ENCODE results near the gene TAMM41. TPM values are rescaled to one million over a fixed set of nuclear protein-coding genes. Genes with fewer than 3 reads are reported as not detected.

The TAMM41 gene
- total RNA-seq, 1 donor from 2014 or later: 13.9 TPM

DNA sequence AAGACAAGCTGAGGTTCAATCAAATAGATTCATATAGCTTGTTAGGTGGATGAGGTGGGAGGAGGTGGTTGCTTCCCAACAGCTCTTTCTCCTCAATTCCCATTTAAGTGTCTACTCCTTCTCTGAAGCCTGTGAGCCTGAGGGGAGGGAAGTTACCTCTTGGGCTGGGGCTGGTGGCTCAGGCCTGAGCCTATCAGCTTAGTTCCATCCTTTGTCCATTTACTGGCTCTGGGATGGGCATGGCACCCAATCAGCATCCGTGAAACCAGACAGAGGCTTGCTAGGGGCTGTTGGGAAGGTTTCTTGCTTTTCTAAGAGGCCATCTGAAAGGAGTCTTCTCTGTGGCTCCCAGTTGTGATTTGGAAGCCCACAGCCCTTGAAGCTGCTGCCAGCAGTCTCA is 57.3 kb downstream of the TAMM41 start:
- no peak for FAIRE-seq
- Mint-ChIP-seq H3K9me3 (ENCODE audit: unreplicated experiment) (peaks cover 2% of the 10 kb centered on the region), H3K27me3 (ENCODE audit: low read depth, unreplicated experiment) (no peaks in the 10 kb centered on the region), H3K4me3 (ENCODE audit: unreplicated experiment) (no peak overlapping the region), H3K36me3 (ENCODE audit: low read depth, unreplicated experiment) (peaks cover 28% of the 10 kb centered on the region), H3K27ac (ENCODE audit: unreplicated experiment) (no peak overlapping the region), H3K4me1 (ENCODE audit: low read depth, unreplicated experiment) (no peaks in the 10 kb centered on the region)
- Histone ChIP-seq H4K20me1 (ENCODE audit: insufficient read depth, low read length) (peaks cover 15% of the 10 kb centered on the region), H3K9me3 (ENCODE audit: insufficient read depth, low read depth, low read length) (no peaks in the 10 kb centered on the region), H3K27ac (ENCODE audit: low read depth, low read length) (no peak overlapping the region), H3K4me3 (ENCODE audit: insufficient read depth, low read depth, low read length) (no peak overlapping the region), H3K36me3 (ENCODE audit: insufficient read depth, low read length) (peaks cover 28% of the 10 kb centered on the region), H3K4me2 (ENCODE audit: low read length) (no peak overlapping the region), H3K79me2 (ENCODE audit: insufficient read depth, low read length) (no peaks in the 10 kb centered on the region), H3K27me3 (ENCODE audit: insufficient read depth, low read length) (no peaks in the 10 kb centered on the region), H3K9ac (ENCODE audit: low read length) (no peak overlapping the region), H2AFZ (ENCODE audit: low read depth, low read length) (no peak overlapping the region), H3K4me1 (ENCODE audit: insufficient read depth, low read length) (no peaks in the 10 kb centered on the region)
- no peak for TF ChIP-seq EZH2 (IDR thresholded peaks at IDR 0.05; ENCODE audit: insufficient read depth, low read length)
- TF ChIP-seq, protein P1, sequence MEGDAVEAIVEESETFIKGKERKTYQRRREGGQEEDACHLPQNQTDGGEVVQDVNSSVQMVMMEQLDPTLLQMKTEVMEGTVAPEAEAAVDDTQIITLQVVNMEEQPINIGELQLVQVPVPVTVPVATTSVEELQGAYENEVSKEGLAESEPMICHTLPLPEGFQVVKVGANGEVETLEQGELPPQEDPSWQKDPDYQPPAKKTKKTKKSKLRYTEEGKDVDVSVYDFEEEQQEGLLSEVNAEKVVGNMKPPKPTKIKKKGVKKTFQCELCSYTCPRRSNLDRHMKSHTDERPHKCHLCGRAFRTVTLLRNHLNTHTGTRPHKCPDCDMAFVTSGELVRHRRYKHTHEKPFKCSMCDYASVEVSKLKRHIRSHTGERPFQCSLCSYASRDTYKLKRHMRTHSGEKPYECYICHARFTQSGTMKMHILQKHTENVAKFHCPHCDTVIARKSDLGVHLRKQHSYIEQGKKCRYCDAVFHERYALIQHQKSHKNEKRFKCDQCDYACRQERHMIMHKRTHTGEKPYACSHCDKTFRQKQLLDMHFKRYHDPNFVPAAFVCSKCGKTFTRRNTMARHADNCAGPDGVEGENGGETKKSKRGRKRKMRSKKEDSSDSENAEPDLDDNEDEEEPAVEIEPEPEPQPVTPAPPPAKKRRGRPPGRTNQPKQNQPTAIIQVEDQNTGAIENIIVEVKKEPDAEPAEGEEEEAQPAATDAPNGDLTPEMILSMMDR (IDR thresholded peaks at IDR 0.05; ENCODE audit: insufficient read depth, low read depth, low read length): no peak
- DNase-seq (ENCODE audit: low read depth): no peak

DNA sequence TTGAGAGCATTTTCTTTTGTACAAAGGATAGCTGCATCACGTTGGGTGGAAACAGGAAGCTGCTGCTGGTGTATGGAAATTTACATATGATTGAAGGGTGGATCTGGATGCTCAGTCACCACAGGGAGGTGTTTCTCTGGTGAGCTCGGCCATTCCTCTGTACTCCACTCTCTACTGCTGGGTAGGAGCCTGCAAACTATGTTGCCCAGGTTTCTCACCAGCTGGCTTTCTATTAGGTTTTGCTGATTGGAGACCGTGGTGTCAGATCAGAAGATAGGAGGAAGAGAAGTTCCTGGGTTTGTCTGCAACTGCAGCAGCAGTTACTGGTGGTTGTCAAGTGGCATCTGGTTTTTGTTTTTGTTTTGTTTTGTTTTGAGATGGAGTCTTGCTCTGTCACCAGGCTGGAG is 61.7 kb downstream of the TAMM41 start:
- H3K9ac ChIP-seq (ENCODE audit: low read length): no peak overlapping the region
- Mint-ChIP-seq H3K36me3 (ENCODE audit: low read depth, unreplicated experiment) (peaks cover 28% of the 10 kb centered on the region), H3K4me1 (ENCODE audit: low read depth, unreplicated experiment) (no peaks in the 10 kb centered on the region), H3K27me3 (ENCODE audit: low read depth, unreplicated experiment) (no peaks in the 10 kb centered on the region), H3K9me3 (ENCODE audit: unreplicated experiment) (peaks cover 2% of the 10 kb centered on the region), H3K4me3 (ENCODE audit: unreplicated experiment) (no peak overlapping the region), H3K27ac (ENCODE audit: unreplicated experiment) (no peak overlapping the region)
- H3K9me3 ChIP-seq (ENCODE audit: insufficient read depth, low read depth, low read length): no peaks in the 10 kb centered on the region
- no peaks in the 10 kb centered on the region for H3K27me3 ChIP-seq (ENCODE audit: insufficient read depth, low read length)
- H4K20me1 ChIP-seq (ENCODE audit: insufficient read depth, low read length): no peaks in the 10 kb centered on the region
- TF ChIP-seq, protein P1 (IDR thresholded peaks at IDR 0.05; ENCODE audit: insufficient read depth, low read depth, low read length): no peak
- TF ChIP-seq EZH2 (IDR thresholded peaks at IDR 0.05; ENCODE audit: insufficient read depth, low read length): no peak
- H3K79me2 ChIP-seq (ENCODE audit: insufficient read depth, low read length): no peaks in the 10 kb centered on the region
- DNase-seq (ENCODE audit: low read depth) (no peak), FAIRE-seq (no peak)
- no peaks in the 10 kb centered on the region for H3K4me1 ChIP-seq (ENCODE audit: insufficient read depth, low read length)
- H2AFZ ChIP-seq (ENCODE audit: low read depth, low read length): no peak overlapping the region
- no peak overlapping the region for H3K4me2 ChIP-seq (ENCODE audit: low read length)
- no peak overlapping the region for H3K4me3 ChIP-seq (ENCODE audit: insufficient read depth, low read depth, low read length)
- H3K36me3 ChIP-seq (ENCODE audit: insufficient read depth, low read length): peaks cover 12% of the 10 kb centered on the region
- no peak overlapping the region for H3K27ac ChIP-seq (ENCODE audit: low read depth, low read length)

- peaks cover 3% of the 10 kb centered on the region for H3K9me3 Mint-ChIP-seq (ENCODE audit: unreplicated experiment)
- H3K4me1 ChIP-seq (ENCODE audit: insufficient read depth, low read length): no peaks in the 10 kb centered on the region
- no peaks in the 10 kb centered on the region for H3K27me3 ChIP-seq (ENCODE audit: insufficient read depth, low read length)
- H3K27ac ChIP-seq (ENCODE audit: low read depth, low read length): no peak overlapping the region
- no peak overlapping the region for H3K4me3 ChIP-seq (ENCODE audit: insufficient read depth, low read depth, low read length)
- no peaks in the 10 kb centered on the region for H3K9me3 ChIP-seq (ENCODE audit: insufficient read depth, low read depth, low read length)
- H2AFZ ChIP-seq (ENCODE audit: low read depth, low read length): no peak overlapping the region
- FAIRE-seq (no peak), DNase-seq (ENCODE audit: low read depth) (no peak)
- H3K79me2 ChIP-seq (ENCODE audit: insufficient read depth, low read length): no peaks in the 10 kb centered on the region
- H3K9ac ChIP-seq (ENCODE audit: low read length): no peak overlapping the region
- H3K4me1 Mint-ChIP-seq (ENCODE audit: low read depth, unreplicated experiment): no peaks in the 10 kb centered on the region
- no peaks in the 10 kb centered on the region for H4K20me1 ChIP-seq (ENCODE audit: insufficient read depth, low read length)
- TF ChIP-seq, protein P1 (IDR thresholded peaks at IDR 0.05; ENCODE audit: insufficient read depth, low read depth, low read length): no peak
- TF ChIP-seq EZH2 (IDR thresholded peaks at IDR 0.05; ENCODE audit: insufficient read depth, low read length): no peak
- no peaks in the 10 kb centered on the region for H3K36me3 ChIP-seq (ENCODE audit: insufficient read depth, low read length)
- H3K4me3 Mint-ChIP-seq (ENCODE audit: unreplicated experiment): no peak overlapping the region
- peaks cover 24% of the 10 kb centered on the region for H3K36me3 Mint-ChIP-seq (ENCODE audit: low read depth, unreplicated experiment)
- no peak overlapping the region for H3K27ac Mint-ChIP-seq (ENCODE audit: unreplicated experiment)
- H3K4me2 ChIP-seq (ENCODE audit: low read length): no peak overlapping the region
- peaks cover 3% of the 10 kb centered on the region for H3K27me3 Mint-ChIP-seq (ENCODE audit: low read depth, unreplicated experiment)
Observed at GRCh38 chr3:11780341-11780740, 66.3 kb downstream of the TAMM41 start.
